Panc1 (cell line): ENCODE measurements around the gene THSD7A.

ENCODE experiments used
- POLR2AphosphoS5 ChIP-seq: IDR thresholded peaks from 2 replicates; pipeline ENCODE4 v1.6.1; 2012; ENCODE audit warnings: mild to moderate bottlenecking, low read depth, low read length, moderate library complexity
- SIN3A ChIP-seq: IDR thresholded peaks from 2 replicates; pipeline ENCODE4 v1.6.1; 2012; ENCODE audit warnings: low read depth, mild to moderate bottlenecking, low read length, moderate library complexity, borderline replicate concordance; ENCODE audit not compliant: insufficient read depth
- TCF7L2 ChIP-seq: IDR thresholded peaks from 2 replicates; pipeline ENCODE4 v1.6.1; 2011; ENCODE audit warnings: mild to moderate bottlenecking, low read depth, low read length, inconsistent platforms
- TF ChIP-seq, protein P1 (sequence below): fragments of 450-650 bp; IDR thresholded peaks from 2 replicates; pipeline ENCODE4 v1.5.1; 2017; ENCODE audit warnings: mild to moderate bottlenecking
- TF ChIP-seq, protein P2 (sequence below), 2 experiments: IDR thresholded peaks; 2 replicates each; pipeline ENCODE4 v1.6.1; 2011 to 2012; ENCODE audit warnings: low read depth in 2 of 2, control low read depth in 1 of 2, low read length in 1 of 2, mild to moderate bottlenecking in 1 of 2, moderate library complexity in 1 of 2; ENCODE audit not compliant: insufficient read depth in 1 of 2

DNA sequence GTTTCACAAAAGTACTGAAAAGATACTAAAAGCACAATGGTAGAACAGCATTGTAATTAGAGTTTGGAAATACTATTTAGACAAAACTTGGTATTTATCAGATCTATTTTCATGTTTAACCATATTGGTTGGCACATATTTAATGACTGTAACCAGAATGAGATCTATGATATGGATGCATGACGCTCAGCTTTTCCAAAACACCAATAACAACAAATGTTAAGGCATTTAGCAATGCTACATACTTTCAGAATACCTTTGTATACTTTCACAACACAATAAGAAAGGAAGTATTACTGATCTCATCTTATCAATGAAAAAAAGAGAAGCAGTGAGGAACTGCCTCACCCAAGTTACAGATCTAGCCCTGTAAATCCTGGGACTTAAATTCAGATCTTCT lies 74.8 kb downstream of the THSD7A start:
- TF ChIP-seq, protein P1, sequence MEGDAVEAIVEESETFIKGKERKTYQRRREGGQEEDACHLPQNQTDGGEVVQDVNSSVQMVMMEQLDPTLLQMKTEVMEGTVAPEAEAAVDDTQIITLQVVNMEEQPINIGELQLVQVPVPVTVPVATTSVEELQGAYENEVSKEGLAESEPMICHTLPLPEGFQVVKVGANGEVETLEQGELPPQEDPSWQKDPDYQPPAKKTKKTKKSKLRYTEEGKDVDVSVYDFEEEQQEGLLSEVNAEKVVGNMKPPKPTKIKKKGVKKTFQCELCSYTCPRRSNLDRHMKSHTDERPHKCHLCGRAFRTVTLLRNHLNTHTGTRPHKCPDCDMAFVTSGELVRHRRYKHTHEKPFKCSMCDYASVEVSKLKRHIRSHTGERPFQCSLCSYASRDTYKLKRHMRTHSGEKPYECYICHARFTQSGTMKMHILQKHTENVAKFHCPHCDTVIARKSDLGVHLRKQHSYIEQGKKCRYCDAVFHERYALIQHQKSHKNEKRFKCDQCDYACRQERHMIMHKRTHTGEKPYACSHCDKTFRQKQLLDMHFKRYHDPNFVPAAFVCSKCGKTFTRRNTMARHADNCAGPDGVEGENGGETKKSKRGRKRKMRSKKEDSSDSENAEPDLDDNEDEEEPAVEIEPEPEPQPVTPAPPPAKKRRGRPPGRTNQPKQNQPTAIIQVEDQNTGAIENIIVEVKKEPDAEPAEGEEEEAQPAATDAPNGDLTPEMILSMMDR, result no peak
- TF ChIP-seq SIN3A (no peak), POLR2AphosphoS5 (no peak), TCF7L2 (no peak)
- TF ChIP-seq, protein P2, sequence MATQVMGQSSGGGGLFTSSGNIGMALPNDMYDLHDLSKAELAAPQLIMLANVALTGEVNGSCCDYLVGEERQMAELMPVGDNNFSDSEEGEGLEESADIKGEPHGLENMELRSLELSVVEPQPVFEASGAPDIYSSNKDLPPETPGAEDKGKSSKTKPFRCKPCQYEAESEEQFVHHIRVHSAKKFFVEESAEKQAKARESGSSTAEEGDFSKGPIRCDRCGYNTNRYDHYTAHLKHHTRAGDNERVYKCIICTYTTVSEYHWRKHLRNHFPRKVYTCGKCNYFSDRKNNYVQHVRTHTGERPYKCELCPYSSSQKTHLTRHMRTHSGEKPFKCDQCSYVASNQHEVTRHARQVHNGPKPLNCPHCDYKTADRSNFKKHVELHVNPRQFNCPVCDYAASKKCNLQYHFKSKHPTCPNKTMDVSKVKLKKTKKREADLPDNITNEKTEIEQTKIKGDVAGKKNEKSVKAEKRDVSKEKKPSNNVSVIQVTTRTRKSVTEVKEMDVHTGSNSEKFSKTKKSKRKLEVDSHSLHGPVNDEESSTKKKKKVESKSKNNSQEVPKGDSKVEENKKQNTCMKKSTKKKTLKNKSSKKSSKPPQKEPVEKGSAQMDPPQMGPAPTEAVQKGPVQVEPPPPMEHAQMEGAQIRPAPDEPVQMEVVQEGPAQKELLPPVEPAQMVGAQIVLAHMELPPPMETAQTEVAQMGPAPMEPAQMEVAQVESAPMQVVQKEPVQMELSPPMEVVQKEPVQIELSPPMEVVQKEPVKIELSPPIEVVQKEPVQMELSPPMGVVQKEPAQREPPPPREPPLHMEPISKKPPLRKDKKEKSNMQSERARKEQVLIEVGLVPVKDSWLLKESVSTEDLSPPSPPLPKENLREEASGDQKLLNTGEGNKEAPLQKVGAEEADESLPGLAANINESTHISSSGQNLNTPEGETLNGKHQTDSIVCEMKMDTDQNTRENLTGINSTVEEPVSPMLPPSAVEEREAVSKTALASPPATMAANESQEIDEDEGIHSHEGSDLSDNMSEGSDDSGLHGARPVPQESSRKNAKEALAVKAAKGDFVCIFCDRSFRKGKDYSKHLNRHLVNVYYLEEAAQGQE (IDR thresholded peaks at IDR 0.05; ENCODE audit: insufficient read depth in 1 of 2, low read depth in 2 of 2, low read length in 1 of 2), result no peak
